Effector CD8-positive, alpha-beta T cell (primary cell): ENCODE results near the gene USP20.
"Not testable (repeated sequence)": the region's sequence is repeated elsewhere in the genome, so short reads cannot be mapped to it uniquely, and the experiment has no call there.

Experiments
- DNase-seq: peaks from one replicate; lab custom pipeline; 2025; lab: John Stamatoyannopoulos, UW

The USP20 gene

GRCh38 chr9:129889941-129890717 is 54.9 kb downstream of the USP20 start:
- peak; percentile 21 for DNase-seq

GRCh38 chr9:129890718-129891299 is 55.6 kb downstream of the USP20 start:
- not testable (repeated sequence) for DNase-seq

GRCh38 chr9:129891569-129891968 is 56.3 kb downstream of the USP20 start:
- DNase-seq, result no peak

- DNase-seq, result no peak
Measured at GRCh38 chr9:129894120-129894823, 59.0 kb downstream of the USP20 start.

GRCh38 chr9:129895376-129896268 is 60.4 kb downstream of the USP20 start:
- DNase-seq, result peak; percentile 25

GRCh38 chr9:129897263-129897662 is 62.0 kb downstream of the USP20 start:
- no peak for DNase-seq

- DNase-seq, result no peak
Measured at GRCh38 chr9:129898185-129898584, 62.9 kb downstream of the USP20 start.

GRCh38 chr9:129899620-129900019 is 64.4 kb downstream of the USP20 start:
- no peak for DNase-seq

- no peak for DNase-seq
Measured at GRCh38 chr9:129900263-129901027, 65.2 kb downstream of the USP20 start.

- no peak for DNase-seq
Measured at GRCh38 chr9:129901993-129902739, 66.9 kb downstream of the USP20 start.

- no peak for DNase-seq
Measured at GRCh38 chr9:129902740-129903134, 67.5 kb downstream of the USP20 start.

- DNase-seq, result no peak
Measured at GRCh38 chr9:129904734-129905133, 69.5 kb downstream of the USP20 start.

GRCh38 chr9:129906298-129906697 is 71.0 kb downstream of the USP20 start:
- no peak for DNase-seq

- no peak for DNase-seq
Measured at GRCh38 chr9:129907201-129907600, 71.9 kb downstream of the USP20 start.

- DNase-seq, result no peak
Measured at GRCh38 chr9:129908906-129909305, 73.6 kb downstream of the USP20 start.

- no peak for DNase-seq
Measured at GRCh38 chr9:129909851-129910250, 74.6 kb downstream of the USP20 start.

- no peak for DNase-seq
Measured at GRCh38 chr9:129910628-129911567, 75.6 kb downstream of the USP20 start.

- no peak for DNase-seq
Measured at GRCh38 chr9:129914051-129914450, 78.8 kb downstream of the USP20 start.

GRCh38 chr9:129916707-129917106 is 81.4 kb downstream of the USP20 start:
- no peak for DNase-seq
